Measurements from ENCODE around the gene CLCF1.

The CLCF1 gene

DNA sequence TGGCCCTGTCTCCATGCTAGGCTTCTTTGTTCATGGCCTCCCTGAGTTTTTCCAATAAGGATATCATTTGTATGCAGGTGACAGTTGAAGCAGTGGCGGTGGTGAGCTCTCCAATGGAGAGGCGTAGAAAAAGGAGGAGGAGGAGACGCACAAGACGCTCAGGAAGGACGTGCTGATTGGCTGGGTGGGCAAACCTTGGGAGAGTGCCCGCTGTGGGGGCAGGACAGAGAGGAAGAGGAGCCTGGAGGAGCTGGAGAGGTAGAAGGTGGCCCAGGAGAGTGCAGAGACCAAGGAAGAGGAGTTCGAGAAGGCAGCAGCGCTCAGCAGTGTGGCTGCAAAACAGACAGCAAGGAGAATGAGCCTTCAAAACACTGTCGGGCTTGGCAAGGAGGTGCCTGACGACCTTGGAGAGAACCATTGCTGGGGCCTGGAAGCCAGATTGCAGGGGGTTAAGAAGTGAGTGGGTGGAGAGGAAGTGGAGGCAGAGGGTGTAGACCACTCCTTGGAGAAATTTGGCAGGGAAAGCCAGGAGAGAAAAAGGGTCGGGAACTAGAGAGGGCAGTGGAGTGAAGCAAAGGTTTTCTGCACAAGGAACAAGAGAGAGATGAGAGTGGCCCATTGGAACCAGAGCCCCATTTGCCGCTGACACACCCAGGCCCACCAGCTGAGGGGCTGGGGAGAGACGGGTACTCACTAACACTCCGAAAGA lies 7.5 kb downstream of the CLCF1 start:
- H3K9me3 ChIP-seq = no peaks in the 10 kb centered on the region
- no peak for DNase-seq
- H3K4me3 ChIP-seq (ENCODE audit: low read depth, low read length) = no peak overlapping the region
- no peaks in the 10 kb centered on the region for H3K36me3 ChIP-seq
- TF ChIP-seq, protein P1, sequence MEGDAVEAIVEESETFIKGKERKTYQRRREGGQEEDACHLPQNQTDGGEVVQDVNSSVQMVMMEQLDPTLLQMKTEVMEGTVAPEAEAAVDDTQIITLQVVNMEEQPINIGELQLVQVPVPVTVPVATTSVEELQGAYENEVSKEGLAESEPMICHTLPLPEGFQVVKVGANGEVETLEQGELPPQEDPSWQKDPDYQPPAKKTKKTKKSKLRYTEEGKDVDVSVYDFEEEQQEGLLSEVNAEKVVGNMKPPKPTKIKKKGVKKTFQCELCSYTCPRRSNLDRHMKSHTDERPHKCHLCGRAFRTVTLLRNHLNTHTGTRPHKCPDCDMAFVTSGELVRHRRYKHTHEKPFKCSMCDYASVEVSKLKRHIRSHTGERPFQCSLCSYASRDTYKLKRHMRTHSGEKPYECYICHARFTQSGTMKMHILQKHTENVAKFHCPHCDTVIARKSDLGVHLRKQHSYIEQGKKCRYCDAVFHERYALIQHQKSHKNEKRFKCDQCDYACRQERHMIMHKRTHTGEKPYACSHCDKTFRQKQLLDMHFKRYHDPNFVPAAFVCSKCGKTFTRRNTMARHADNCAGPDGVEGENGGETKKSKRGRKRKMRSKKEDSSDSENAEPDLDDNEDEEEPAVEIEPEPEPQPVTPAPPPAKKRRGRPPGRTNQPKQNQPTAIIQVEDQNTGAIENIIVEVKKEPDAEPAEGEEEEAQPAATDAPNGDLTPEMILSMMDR (IDR thresholded peaks at IDR 0.05; ENCODE audit: low read depth, low read length) = no peak
- peaks cover 3% of the 10 kb centered on the region; the same call in 1 of the 2 replicates for H3K4me1 ChIP-seq
- no peaks in the 10 kb centered on the region for H3K27me3 ChIP-seq

DNA sequence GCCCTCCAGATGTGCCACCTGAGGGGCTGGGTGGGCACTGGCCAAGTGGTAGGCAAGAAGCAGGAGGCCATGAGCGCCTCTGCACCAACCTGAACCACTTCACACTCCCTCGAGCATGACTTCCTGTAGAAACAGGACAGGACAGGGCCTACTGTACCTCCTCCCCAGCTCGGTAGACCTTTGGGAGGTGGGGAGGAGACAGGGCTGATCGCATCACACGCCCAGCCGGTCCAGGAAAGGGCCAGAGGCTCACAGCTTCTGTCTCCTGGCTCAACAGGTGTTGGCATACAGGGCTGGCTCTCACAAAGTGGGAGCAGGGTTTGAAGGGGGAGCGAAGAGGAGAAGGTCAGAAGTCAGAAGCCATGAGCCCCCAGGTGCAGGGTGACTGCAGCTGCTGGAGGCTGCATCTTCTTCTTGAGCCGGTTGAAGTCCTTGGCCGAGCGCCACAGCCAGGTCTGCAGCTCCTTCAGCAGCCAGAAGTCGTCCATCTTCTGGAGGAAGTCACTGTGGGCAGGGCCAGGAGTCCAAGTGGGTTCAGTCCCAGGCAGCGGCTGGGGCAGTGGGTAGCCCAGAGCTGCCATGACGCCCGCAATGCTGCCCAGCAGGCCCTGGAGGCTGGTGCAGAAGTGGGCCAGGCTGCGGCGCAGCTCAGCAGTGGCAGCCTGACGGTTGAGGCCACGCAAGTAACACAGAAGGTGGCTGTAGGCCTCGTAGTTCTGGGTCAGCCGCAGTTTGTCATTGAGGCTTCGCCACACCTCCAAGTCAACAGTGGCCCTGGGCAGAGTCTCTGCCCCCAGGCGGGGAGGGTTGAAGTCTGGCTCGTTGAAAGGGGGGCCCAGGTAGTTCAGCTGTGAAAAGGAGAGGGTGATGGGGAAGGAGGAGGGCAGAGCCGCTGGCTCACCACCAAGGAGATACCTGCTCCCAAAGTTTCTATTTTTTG lies 8.3 kb downstream of the CLCF1 start:
- TF ChIP-seq, protein P1 (IDR thresholded peaks at IDR 0.05; ENCODE audit: low read depth, low read length) = no peak
- DNase-seq = no peak
- H3K4me1 ChIP-seq = peaks cover 3% of the 10 kb centered on the region; the same call in 1 of the 2 replicates

DNA sequence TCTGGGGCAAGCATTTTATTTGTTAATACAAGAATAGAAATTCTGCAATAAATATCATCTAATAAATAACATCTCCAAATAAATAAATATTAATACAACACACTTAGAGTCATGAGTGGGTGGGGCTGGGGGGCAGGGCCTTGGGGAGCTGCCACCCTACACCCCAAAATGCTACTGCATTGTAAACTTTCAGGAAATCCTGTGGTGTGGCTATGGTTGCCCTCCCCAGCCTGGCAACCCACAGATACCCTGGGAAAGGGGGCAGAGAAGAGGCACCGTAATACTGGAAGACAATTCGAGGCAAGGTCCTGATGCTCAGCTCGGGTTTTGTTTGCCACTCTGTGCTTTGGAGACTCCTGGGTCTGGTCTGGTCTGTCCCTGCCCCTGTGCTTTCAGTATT lies 9.2 kb downstream of the CLCF1 start:
- Histone ChIP-seq H3K36me3 (no peaks in the 10 kb centered on the region), H3K4me1 (peaks cover 3% of the 10 kb centered on the region; the same call in 1 of the 2 replicates), H3K9me3 (no peaks in the 10 kb centered on the region), H3K27me3 (no peaks in the 10 kb centered on the region), H3K4me3 (ENCODE audit: low read depth, low read length) (no peak overlapping the region)
- DNase-seq = no peak
- TF ChIP-seq, protein P1 (IDR thresholded peaks at IDR 0.05; ENCODE audit: low read depth, low read length) = no peak

More for the DNA sequence above, 8.3 kb downstream of the CLCF1 start:
- Histone ChIP-seq H3K27me3 (no peaks in the 10 kb centered on the region), H3K9me3 (no peaks in the 10 kb centered on the region), H3K4me3 (ENCODE audit: low read depth, low read length) (no peak overlapping the region), H3K36me3 (no peaks in the 10 kb centered on the region)

DNA sequence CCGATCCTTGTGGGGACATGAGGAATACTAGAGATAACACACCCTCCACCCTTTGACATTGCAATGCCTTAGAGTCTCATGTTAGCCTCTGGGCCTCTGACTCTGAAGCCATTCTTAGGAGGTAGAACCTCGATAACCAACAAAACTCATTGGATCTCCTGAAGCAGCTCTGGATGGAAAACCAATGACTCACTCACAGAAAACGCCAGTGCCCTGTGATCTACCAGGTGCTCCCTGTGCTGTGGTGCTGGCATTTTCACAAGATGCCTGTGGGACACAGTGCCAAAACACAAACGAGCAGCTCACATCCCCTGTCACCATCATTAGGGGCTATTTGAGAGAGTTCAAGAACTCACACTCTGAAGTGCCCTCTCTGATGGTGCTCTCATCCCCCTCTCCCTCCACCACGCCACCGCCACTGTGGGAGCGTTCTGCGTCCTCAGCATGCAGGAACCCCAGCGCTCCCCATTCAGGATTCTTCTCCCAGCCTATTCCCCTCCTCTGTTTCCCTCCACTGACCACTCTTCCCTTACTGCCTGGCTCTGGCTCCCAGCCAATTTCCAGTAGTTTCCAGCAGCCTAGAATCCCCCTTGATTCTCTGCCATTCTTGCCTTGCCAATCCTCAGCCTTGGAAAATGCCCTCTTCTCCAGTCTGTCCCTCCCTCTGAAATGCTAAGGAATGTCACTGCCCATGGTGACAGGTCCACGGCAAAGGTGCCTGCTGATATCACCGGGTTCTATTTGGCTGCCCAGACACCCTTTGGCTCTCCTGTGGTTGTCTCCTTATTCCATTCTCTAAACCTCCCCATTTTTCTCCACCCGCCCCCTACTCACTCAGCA lies 15.3 kb downstream of the CLCF1 start:
- H3K27me3 ChIP-seq = no peaks in the 10 kb centered on the region
- no peak for DNase-seq
- TF ChIP-seq, protein P1 (IDR thresholded peaks at IDR 0.05; ENCODE audit: low read depth, low read length) = no peak
- peaks cover 13% of the 10 kb centered on the region for H3K4me1 ChIP-seq
- H3K4me3 ChIP-seq (ENCODE audit: low read depth, low read length) = no peak overlapping the region
- no peaks in the 10 kb centered on the region for H3K9me3 ChIP-seq
- no peaks in the 10 kb centered on the region for H3K36me3 ChIP-seq

DNA sequence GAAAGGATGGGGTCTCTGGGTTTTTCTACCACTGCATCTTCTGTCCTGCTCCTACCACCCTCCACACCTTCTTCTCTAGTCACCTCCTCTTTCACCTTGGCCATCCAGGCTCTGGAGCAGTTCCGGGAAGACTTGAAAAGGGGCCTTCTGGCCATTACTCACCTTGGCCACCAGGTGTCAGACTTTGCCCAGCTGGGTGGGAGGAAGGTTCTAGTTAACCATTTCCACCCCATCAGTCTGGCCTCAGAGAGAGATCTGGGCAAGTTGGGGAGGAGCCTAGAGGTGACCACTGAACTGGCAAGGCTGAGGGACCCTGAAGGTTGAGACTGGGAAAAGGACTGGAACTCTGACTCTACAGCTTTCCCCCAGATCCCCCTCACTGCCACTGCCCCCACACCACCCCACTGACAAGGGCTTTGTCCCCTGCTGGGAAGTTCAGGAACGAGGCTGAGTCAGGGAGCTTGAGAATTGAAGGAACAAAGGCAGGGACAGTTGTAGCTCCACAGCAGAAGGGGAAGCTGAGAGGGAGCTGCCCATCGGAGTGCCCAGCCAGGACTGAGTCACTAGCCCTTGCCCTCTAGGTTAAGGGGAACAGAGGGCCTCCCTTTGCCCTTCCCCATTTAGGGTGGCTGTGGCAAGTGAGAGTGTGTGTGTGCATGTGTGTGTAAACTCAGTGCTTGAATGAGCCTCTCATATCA lies 16.4 kb downstream of the CLCF1 start:
- peaks cover 13% of the 10 kb centered on the region for H3K4me1 ChIP-seq
- no peaks in the 10 kb centered on the region for H3K36me3 ChIP-seq
- TF ChIP-seq, protein P1 (IDR thresholded peaks at IDR 0.05; ENCODE audit: low read depth, low read length) = peak; percentile 99
- H3K27me3 ChIP-seq = no peaks in the 10 kb centered on the region
- no peaks in the 10 kb centered on the region for H3K9me3 ChIP-seq
- H3K4me3 ChIP-seq (ENCODE audit: low read depth, low read length) = no peak overlapping the region
- peak; percentile 77 for DNase-seq

Measured in BE2C (cell line).